ENCODE results near the gene DBF4. TPM values are rescaled to one million over a fixed set of nuclear protein-coding genes. Genes with fewer than 3 reads are reported as not detected.
"Not testable (repeated sequence)": the region's sequence is repeated elsewhere in the genome, so short reads cannot be mapped to it uniquely, and the experiment has no call there.

The DBF4 gene
- total RNA-seq, 1 donor: 12.7 TPM

DNA sequence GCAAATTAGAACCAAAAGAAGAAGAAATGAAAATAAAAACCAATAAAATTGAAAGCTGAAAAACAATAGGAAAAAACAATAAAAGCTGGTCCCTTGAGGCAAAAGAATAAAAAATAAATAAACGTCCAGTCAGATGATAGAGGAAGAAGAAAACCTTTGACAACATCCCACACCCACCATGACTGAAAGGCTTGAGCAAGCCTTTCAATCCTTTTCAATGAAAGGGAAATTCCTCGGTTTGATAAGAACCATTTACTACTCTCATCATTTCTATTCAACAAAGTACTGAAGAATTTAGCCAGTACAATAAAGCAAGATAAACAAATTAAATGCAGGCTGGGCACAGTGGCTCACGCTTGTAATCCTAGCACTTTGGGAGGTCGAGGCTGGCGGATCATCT lies 3.9 kb upstream of the DBF4 start:
- no peak overlapping the region for H3K4me2 ChIP-seq (ENCODE audit: insufficient read depth, low read length)
- H3K36me3 ChIP-seq (ENCODE audit: insufficient read depth, low read length): peaks cover 7% of the 10 kb centered on the region
- no peaks in the 10 kb centered on the region for H3K27me3 ChIP-seq (ENCODE audit: insufficient read depth, low read length)
- H3K27ac ChIP-seq (ENCODE audit: low read depth, low read length): no peak overlapping the region
- TF ChIP-seq CTCF (IDR thresholded peaks at IDR 0.05; ENCODE audit: extremely low read depth, low read depth, low read length): no peak
- no peak overlapping the region for H2AFZ ChIP-seq (ENCODE audit: low read length)
- no peak for DNase-seq (ENCODE audit: insufficient read length, low spot score, missing footprints)
- peaks cover 6% of the 10 kb centered on the region for H3K4me1 ChIP-seq (ENCODE audit: insufficient read depth, low read length)
- peaks cover 79% of the 10 kb centered on the region for H3K79me2 ChIP-seq (ENCODE audit: insufficient read depth, low read length)
- no peak overlapping the region for H3K4me3 ChIP-seq (ENCODE audit: insufficient read depth, low read length)
- H3K9me3 ChIP-seq (ENCODE audit: low read depth, low read length): no peaks in the 10 kb centered on the region
- no peaks in the 10 kb centered on the region for H4K20me1 ChIP-seq (ENCODE audit: insufficient read depth, low read length)

- peaks cover 10% of the 10 kb centered on the region for H3K4me1 ChIP-seq (ENCODE audit: insufficient read depth, low read length)
- not testable (repeated sequence) for H3K36me3 ChIP-seq (ENCODE audit: insufficient read depth, low read length); H3K4me2 ChIP-seq (ENCODE audit: insufficient read depth, low read length); H3K9me3 ChIP-seq (ENCODE audit: low read depth, low read length); DNase-seq (ENCODE audit: insufficient read length, low spot score, missing footprints); H4K20me1 ChIP-seq (ENCODE audit: insufficient read depth, low read length); H3K27me3 ChIP-seq (ENCODE audit: insufficient read depth, low read length); H3K27ac ChIP-seq (ENCODE audit: low read depth, low read length); H3K4me3 ChIP-seq (ENCODE audit: insufficient read depth, low read length); H2AFZ ChIP-seq (ENCODE audit: low read length)
- peaks cover 84% of the 10 kb centered on the region for H3K79me2 ChIP-seq (ENCODE audit: insufficient read depth, low read length)
Observed at GRCh38 chr7:87873328-87873727, 3.0 kb upstream of the DBF4 start.

- Histone ChIP-seq H3K4me2 (ENCODE audit: insufficient read depth, low read length) (no peak overlapping the region), H3K4me3 (ENCODE audit: insufficient read depth, low read length) (no peak overlapping the region), H2AFZ (ENCODE audit: low read length) (no peak overlapping the region), H3K4me1 (ENCODE audit: insufficient read depth, low read length) (peaks cover 15% of the 10 kb centered on the region), H3K9me3 (ENCODE audit: low read depth, low read length) (no peaks in the 10 kb centered on the region), H3K27ac (ENCODE audit: low read depth, low read length) (no peak overlapping the region), H4K20me1 (ENCODE audit: insufficient read depth, low read length) (no peaks in the 10 kb centered on the region), H3K27me3 (ENCODE audit: insufficient read depth, low read length) (no peaks in the 10 kb centered on the region), H3K36me3 (ENCODE audit: insufficient read depth, low read length) (peaks cover 7% of the 10 kb centered on the region), H3K79me2 (ENCODE audit: insufficient read depth, low read length) (peaks cover 84% of the 10 kb centered on the region)
- TF ChIP-seq CTCF (IDR thresholded peaks at IDR 0.05; ENCODE audit: extremely low read depth, low read depth, low read length): no peak
- DNase-seq (ENCODE audit: insufficient read length, low spot score, missing footprints): no peak
Observed at GRCh38 chr7:87874066-87874465, 2.2 kb upstream of the DBF4 start.

DNA sequence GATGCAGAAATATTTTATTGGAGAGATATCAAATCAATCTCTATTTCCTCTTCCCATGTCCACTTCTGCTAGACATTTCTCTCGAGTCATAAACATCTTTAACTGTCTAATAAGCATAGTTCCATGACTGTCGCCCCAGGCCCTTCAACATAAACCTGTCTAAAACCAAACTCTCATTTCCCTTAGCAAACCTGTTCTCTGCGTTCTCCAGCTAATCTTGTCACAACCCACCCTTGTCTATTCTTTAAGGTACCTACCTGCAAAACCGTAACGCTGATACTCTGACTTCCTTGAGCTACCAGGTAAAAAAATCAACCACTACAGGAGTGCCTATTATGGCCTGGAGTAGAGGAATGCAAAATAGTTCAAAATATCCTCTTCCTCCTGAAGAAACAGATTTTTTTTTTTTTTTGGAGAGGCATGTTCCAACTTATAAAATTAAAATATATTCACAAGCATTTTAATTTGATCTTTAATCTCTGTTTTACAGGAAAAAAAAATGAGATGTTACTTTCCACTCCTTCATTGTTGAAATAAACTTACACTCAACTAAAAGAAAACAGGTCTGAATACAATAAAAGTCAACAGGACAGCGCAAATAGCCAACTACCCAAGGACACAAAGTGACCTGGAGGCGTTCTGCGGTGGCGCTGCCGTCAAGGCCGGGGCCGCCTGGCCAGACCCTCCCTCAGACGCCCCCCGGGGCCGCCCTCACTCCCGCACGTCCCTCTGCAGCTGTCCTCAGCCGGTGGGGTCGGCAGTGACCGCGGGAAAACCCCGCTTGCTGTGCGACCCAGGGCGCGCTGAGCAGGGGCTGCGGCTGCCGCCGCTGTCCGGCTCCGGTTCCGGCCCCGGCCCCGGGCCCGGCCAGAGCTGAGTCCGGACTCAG lies 898 bp upstream of the DBF4 start:
- peaks cover 15% of the 10 kb centered on the region for H3K4me1 ChIP-seq (ENCODE audit: insufficient read depth, low read length)
- H4K20me1 ChIP-seq (ENCODE audit: insufficient read depth, low read length): no peaks in the 10 kb centered on the region
- DNase-seq (ENCODE audit: insufficient read length, low spot score, missing footprints): peak; percentile 48
- H3K9me3 ChIP-seq (ENCODE audit: low read depth, low read length): no peaks in the 10 kb centered on the region
- H3K27me3 ChIP-seq (ENCODE audit: insufficient read depth, low read length): no peaks in the 10 kb centered on the region
- peak overlapping the region; percentile 92 for H3K4me3 ChIP-seq (ENCODE audit: insufficient read depth, low read length)
- peak overlapping the region; percentile 90 for H3K27ac ChIP-seq (ENCODE audit: low read depth, low read length)
- peaks cover 11% of the 10 kb centered on the region for H3K36me3 ChIP-seq (ENCODE audit: insufficient read depth, low read length)
- peak overlapping the region; percentile 90 for H3K4me2 ChIP-seq (ENCODE audit: insufficient read depth, low read length)
- TF ChIP-seq CTCF (IDR thresholded peaks at IDR 0.05; ENCODE audit: extremely low read depth, low read depth, low read length): no peak
- H3K79me2 ChIP-seq (ENCODE audit: insufficient read depth, low read length): peaks cover 86% of the 10 kb centered on the region
- peak overlapping the region; percentile 90 for H2AFZ ChIP-seq (ENCODE audit: low read length)
